HEK293 (cell line): Measurements from ENCODE around the gene STX18.
A peak's percentile ranks its signal among the peaks of the same experiment; 100 is the strongest.

Source experiments
- CTCF ChIA-PET: fragments of 350-600 bp; formaldehyde crosslinking; extraction: SDS; loops from one replicate; lab custom pipeline; 2021; ENCODE audit warnings: antibody characterized with exemption; lab: Yijun Ruan, JAX
- POLR2A ChIA-PET: fragments of 300-600 bp; formaldehyde crosslinking; extraction: SDS; loops from one replicate; lab custom pipeline; 2020; ENCODE audit warnings: antibody characterized with exemption, inconsistent platforms; lab: Yijun Ruan, JAX
- H3K27ac ChIP-seq: fragments of 200-500 bp; sonication (Bioruptor generic); 2 replicates; pipeline ENCODE4 v1.5.1; 2014; ENCODE audit warnings: low read depth, low read length, control low read depth, inconsistent platforms; ENCODE audit errors: extremely low read depth
- H3K36me3 ChIP-seq, 2 experiments: fragments of 200-500 bp in 1 of 2; sonication (Bioruptor generic) in 1 of 2; 1 replicate in 1 of 2; 2 replicates in 1 of 2; pipeline ENCODE4 v1.5.1; 2014 to 2017; ENCODE audit warnings: inconsistent platforms in 2 of 2, low read length in 2 of 2; ENCODE audit not compliant: control insufficient read depth in 2 of 2, insufficient read depth in 1 of 2
- H3K4me1 ChIP-seq: fragments of 200-500 bp; sonication (Bioruptor generic); 2 replicates; pipeline ENCODE4 v1.5.1; 2014; ENCODE audit warnings: mild to moderate bottlenecking, low read length, inconsistent platforms; ENCODE audit not compliant: control insufficient read depth, insufficient read depth
- H3K4me3 ChIP-seq: 2 replicates; pipeline ENCODE4 v1.5.1; 2011; ENCODE audit warnings: low read depth, mild to moderate bottlenecking, control low read depth, low read length, moderate library complexity
- H3K9me3 ChIP-seq: fragments of 200-500 bp; sonication (Bioruptor generic); 2 replicates; pipeline ENCODE4 v1.5.1; 2014; ENCODE audit warnings: low read depth, low read length, inconsistent platforms; ENCODE audit not compliant: control insufficient read depth, insufficient read depth
- BCL11A ChIP-seq: fragments of 450-650 bp; formaldehyde crosslinking; IDR thresholded peaks from 2 replicates; pipeline ENCODE4 v1.5.1; 2016; ENCODE audit warnings: low read depth, missing biosample characterization, missing genetic modification characterization
- IKZF3 ChIP-seq: fragments of 450-650 bp; IDR thresholded peaks from 2 replicates; pipeline ENCODE4 v1.5.0; 2018; ENCODE audit warnings: missing biosample characterization, mild to moderate bottlenecking, missing genetic modification characterization, moderate library complexity
- MYNN ChIP-seq: fragments of 450-650 bp; formaldehyde crosslinking; IDR thresholded peaks from 2 replicates; pipeline ENCODE4 v1.5.1; 2016; ENCODE audit warnings: missing biosample characterization, missing genetic modification characterization, borderline replicate concordance
- OVOL3 ChIP-seq: fragments of 450-650 bp; formaldehyde crosslinking; IDR thresholded peaks from 2 replicates; pipeline ENCODE4 v1.5.1; 2016; ENCODE audit warnings: missing biosample characterization, missing genetic modification characterization
- PRDM1 ChIP-seq: fragments of 450-650 bp; formaldehyde crosslinking; IDR thresholded peaks from 2 replicates; pipeline ENCODE4; 2016; ENCODE audit warnings: missing biosample characterization, missing genetic modification characterization
- SETDB1 ChIP-seq: IDR thresholded peaks from one replicate; pipeline ENCODE4 v1.6.1; 2017; ENCODE audit warnings: mild to moderate bottlenecking, low read length, moderate library complexity, mixed read lengths; ENCODE audit not compliant: insufficient read length
- YY1 ChIP-seq: fragments of 450-650 bp; formaldehyde crosslinking; IDR thresholded peaks from 2 replicates; pipeline ENCODE4 v1.5.1; 2018; ENCODE audit warnings: missing biosample characterization, missing genetic modification characterization
- ZBTB20 ChIP-seq: fragments of 450-650 bp; formaldehyde crosslinking; IDR thresholded peaks from 2 replicates; pipeline ENCODE4 v1.5.1; 2016; ENCODE audit warnings: missing biosample characterization, missing genetic modification characterization
- ZBTB48 ChIP-seq: fragments of 450-650 bp; formaldehyde crosslinking; IDR thresholded peaks from 2 replicates; pipeline ENCODE4 v1.5.1; 2016; ENCODE audit warnings: missing biosample characterization, missing genetic modification characterization
- ZNF10 ChIP-seq: fragments of 450-650 bp; formaldehyde crosslinking; IDR thresholded peaks from 2 replicates; pipeline ENCODE4 v1.5.1; 2017; ENCODE audit warnings: missing biosample characterization, missing genetic modification characterization
- ZNF24 ChIP-seq: fragments of 450-650 bp; formaldehyde crosslinking; IDR thresholded peaks from 2 replicates; pipeline ENCODE4 v1.5.1; 2016; ENCODE audit warnings: missing biosample characterization, missing genetic modification characterization
- ZNF266 ChIP-seq: fragments of 450-650 bp; formaldehyde crosslinking; IDR thresholded peaks from 2 replicates; pipeline ENCODE4 v1.5.1; 2016; ENCODE audit warnings: missing biosample characterization, missing genetic modification characterization, low read depth
- ZNF335 ChIP-seq: fragments of 450-650 bp; formaldehyde crosslinking; conservative IDR thresholded peaks from 2 replicates; pipeline ENCODE4 v1.5.1; 2016; ENCODE audit warnings: missing biosample characterization, missing genetic modification characterization
- ZNF341 ChIP-seq: fragments of 450-650 bp; formaldehyde crosslinking; IDR thresholded peaks from 2 replicates; pipeline ENCODE4; 2016; ENCODE audit warnings: low read depth, missing biosample characterization, missing genetic modification characterization
- ZNF37A ChIP-seq: fragments of 450-650 bp; IDR thresholded peaks from 2 replicates; pipeline ENCODE4 v1.5.1; 2018; ENCODE audit warnings: missing biosample characterization, missing genetic modification characterization
- ZNF473 ChIP-seq: fragments of 450-650 bp; formaldehyde crosslinking; IDR thresholded peaks from 2 replicates; pipeline ENCODE4 v1.5.1; 2017; ENCODE audit warnings: missing biosample characterization, missing genetic modification characterization
- ZNF521 ChIP-seq: fragments of 450-650 bp; formaldehyde crosslinking; IDR thresholded peaks from 2 replicates; pipeline ENCODE4 v1.5.1; 2017; ENCODE audit warnings: missing biosample characterization, mild to moderate bottlenecking, missing genetic modification characterization
- ZNF544 ChIP-seq: fragments of 450-650 bp; formaldehyde crosslinking; IDR thresholded peaks from 2 replicates; pipeline ENCODE4 v1.5.0; 2017; ENCODE audit warnings: missing biosample characterization, missing genetic modification characterization
- ZNF670 ChIP-seq: fragments of 450-650 bp; formaldehyde crosslinking; IDR thresholded peaks from 2 replicates; pipeline ENCODE4 v1.5.1; 2016; ENCODE audit warnings: missing biosample characterization, missing genetic modification characterization, low read depth
- TF ChIP-seq, protein P1 (sequence below): fragments of 450-650 bp; formaldehyde crosslinking; IDR thresholded peaks from 2 replicates; pipeline ENCODE4 v1.5.1; 2017; ENCODE audit warnings: missing biosample characterization, missing genetic modification characterization
- TF ChIP-seq, protein P2 (sequence below): fragments of 450-650 bp; formaldehyde crosslinking; IDR thresholded peaks from 2 replicates; pipeline ENCODE4 v1.5.1; 2016; ENCODE audit warnings: missing biosample characterization, missing genetic modification characterization
- TF ChIP-seq, protein P3 (sequence below): fragments of 450-650 bp; formaldehyde crosslinking; IDR thresholded peaks from 2 replicates; pipeline ENCODE4 v1.5.1; 2017; ENCODE audit warnings: missing biosample characterization, missing genetic modification characterization

Gene STX18

DNA sequence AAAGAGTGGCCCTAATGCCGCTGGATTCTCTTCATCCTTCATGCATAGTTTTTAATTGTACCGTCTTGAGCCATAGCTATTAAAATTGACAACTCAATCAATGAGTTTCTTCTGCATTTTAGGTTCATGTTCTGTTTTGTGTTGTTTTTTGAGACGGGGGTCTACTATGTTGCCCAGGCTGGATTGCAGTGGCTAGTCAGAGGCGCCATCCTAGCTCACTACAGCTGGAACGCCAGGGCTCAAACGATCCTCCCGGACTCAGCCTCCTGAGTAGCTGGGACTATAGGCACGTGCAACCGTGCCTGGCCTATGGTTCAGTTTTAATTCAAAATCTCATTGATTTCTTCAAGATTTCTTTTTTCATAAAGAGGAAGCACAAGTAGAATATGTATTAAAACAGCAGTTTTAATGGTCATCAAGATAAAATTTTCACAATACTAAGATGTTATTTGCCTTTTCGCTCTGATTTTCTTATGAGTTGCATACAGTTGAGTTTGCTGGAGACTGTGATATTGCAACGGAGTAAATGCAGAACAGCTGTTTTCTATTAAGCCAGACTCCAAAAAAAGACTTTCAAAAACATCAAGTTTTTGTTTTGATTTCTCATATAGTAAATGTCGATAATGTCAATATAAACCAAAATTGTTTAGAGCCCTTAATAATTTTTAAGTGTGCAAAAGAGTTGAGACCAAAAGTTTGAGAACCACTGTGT, 1.1 kb upstream of the STX18 start:
- CTCF ChIA-PET: interaction anchor here (0.6 to 2.1 kb wide), 2 partner anchors 23 to 29 kb away, joined by 4 to 9 read pairs; no protein-coding TSS in a partner anchor
- no peaks in the 10 kb centered on the region for H3K9me3 ChIP-seq
- peak overlapping the region; percentile 94 for H3K4me3 ChIP-seq
- 0 out of 2 replicates have a peak, but pooled peaks cover 3% of the 10 kb centered on the region for H3K4me1 ChIP-seq
- TF ChIP-seq ZBTB20 (tag by site-specific recombination): no peak
- no peak for TF ChIP-seq MYNN (tag by site-specific recombination)
- no peak for TF ChIP-seq ZNF266 (tag by site-specific recombination)
- TF ChIP-seq, protein P1, sequence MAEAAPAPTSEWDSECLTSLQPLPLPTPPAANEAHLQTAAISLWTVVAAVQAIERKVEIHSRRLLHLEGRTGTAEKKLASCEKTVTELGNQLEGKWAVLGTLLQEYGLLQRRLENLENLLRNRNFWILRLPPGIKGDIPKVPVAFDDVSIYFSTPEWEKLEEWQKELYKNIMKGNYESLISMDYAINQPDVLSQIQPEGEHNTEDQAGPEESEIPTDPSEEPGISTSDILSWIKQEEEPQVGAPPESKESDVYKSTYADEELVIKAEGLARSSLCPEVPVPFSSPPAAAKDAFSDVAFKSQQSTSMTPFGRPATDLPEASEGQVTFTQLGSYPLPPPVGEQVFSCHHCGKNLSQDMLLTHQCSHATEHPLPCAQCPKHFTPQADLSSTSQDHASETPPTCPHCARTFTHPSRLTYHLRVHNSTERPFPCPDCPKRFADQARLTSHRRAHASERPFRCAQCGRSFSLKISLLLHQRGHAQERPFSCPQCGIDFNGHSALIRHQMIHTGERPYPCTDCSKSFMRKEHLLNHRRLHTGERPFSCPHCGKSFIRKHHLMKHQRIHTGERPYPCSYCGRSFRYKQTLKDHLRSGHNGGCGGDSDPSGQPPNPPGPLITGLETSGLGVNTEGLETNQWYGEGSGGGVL (tag by site-specific recombination): no peak
- TF ChIP-seq ZNF335 (tag by site-specific recombination): peak; percentile 25; the same call in 1 of the 2 replicates
- TF ChIP-seq ZNF670 (tag by site-specific recombination): no peak
- no peak for TF ChIP-seq OVOL3 (tag by site-specific recombination)
- TF ChIP-seq, protein P2, sequence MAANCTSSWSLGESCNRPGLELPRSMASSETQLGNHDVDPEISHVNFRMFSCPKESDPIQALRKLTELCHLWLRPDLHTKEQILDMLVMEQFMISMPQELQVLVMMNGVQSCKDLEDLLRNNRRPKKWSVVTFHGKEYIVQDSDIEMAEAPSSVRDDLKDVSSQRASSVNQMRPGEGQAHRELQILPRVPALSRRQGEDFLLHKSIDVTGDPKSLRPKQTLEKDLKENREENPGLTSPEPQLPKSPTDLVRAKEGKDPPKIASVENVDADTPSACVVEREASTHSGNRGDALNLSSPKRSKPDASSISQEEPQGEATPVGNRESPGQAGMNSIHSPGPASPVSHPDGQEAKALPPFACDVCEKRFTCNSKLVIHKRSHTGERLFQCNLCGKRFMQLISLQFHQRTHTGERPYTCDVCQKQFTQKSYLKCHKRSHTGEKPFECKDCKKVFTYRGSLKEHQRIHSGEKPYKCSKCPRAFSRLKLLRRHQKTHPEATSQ (tag by site-specific recombination): no peak
- no peak for TF ChIP-seq ZNF544
- TF ChIP-seq, all 188 proteins: peak for 1
- POLR2A ChIA-PET: no interaction called here
- Histone ChIP-seq H3K27ac (no peak overlapping the region), H3K36me3 (peaks cover 0 to 24% of the 10 kb centered on the region in 2 experiments; a peak in 1 of 3 replicates)

DNA sequence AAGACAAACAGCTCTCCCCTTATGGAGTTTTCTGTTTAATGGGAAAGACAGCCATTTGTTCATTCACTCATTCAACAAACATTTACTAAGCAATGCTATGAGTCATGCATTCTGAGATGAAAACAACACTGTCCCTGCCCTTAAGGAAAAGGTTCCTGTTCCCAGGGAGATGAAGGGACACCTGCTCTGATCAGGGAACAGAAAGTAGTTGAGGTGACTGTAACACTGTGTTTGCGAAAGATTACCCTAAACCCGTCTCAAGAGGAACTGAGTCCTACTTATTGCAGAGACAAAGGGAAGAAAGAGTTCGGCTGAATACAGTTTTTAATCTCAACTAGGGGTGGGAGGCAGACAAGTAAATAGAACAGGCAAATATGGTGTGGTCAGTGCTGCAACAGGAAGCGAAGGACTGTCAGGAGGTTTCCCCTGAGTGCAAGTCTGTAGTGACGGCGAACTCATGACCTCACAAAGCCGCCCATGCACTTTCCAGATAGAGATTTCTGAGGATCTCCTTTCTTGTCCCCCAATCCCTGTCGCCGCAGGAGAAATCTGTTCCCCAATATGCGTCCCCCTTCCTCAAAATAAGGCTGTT, 712 bp downstream of the STX18 start:
- TF ChIP-seq ZBTB48: peak; percentile 27; the same call in 1 of the 2 replicates
- no peak for TF ChIP-seq ZNF37A (tag by site-specific recombination)
- TF ChIP-seq BCL11A: no peak
- TF ChIP-seq ZNF521 (tag by site-specific recombination): no peak
- TF ChIP-seq YY1 (tag by site-specific recombination): no peak
- TF ChIP-seq ZNF473 (tag by site-specific recombination): no peak
- TF ChIP-seq ZNF10 (tag by site-specific recombination): 0 out of 2 replicates have a peak, but pooled peaks have one; percentile 34
- TF ChIP-seq IKZF3 (tag by site-specific recombination): no peak
- TF ChIP-seq ZNF341 (tag by site-specific recombination): 0 out of 2 replicates have a peak, but pooled peaks have one; percentile 7
- TF ChIP-seq, protein P3, sequence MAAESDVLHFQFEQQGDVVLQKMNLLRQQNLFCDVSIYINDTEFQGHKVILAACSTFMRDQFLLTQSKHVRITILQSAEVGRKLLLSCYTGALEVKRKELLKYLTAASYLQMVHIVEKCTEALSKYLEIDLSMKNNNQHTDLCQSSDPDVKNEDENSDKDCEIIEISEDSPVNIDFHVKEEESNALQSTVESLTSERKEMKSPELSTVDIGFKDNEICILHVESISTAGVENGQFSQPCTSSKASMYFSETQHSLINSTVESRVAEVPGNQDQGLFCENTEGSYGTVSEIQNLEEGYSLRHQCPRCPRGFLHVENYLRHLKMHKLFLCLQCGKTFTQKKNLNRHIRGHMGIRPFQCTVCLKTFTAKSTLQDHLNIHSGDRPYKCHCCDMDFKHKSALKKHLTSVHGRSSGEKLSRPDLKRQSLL (tag by site-specific recombination): no peak
- peak; percentile 54; the same call in 1 of the 2 replicates for TF ChIP-seq PRDM1 (tag by site-specific recombination)
- no peak for TF ChIP-seq ZNF266 (tag by site-specific recombination)
- peak; percentile 78; the same call in 1 of the 2 replicates for TF ChIP-seq ZNF24 (tag by site-specific recombination)
- no peak for TF ChIP-seq SETDB1
- 0 out of 2 replicates have a peak, but pooled peaks cover 3% of the 10 kb centered on the region for H3K4me1 ChIP-seq
- H3K36me3 ChIP-seq: peaks cover 0 to 10% of the 10 kb centered on the region in 2 experiments; a peak in 1 of 3 replicates
- peak overlapping the region; percentile 94 for H3K4me3 ChIP-seq
- ChIA-PET CTCF (interaction anchor here (1.2 kb wide), 1 partner anchor 8 kb away, joined by 4 read pairs; no protein-coding TSS in a partner anchor), POLR2A (no interaction called here)
- no peaks in the 10 kb centered on the region for H3K9me3 ChIP-seq
- H3K27ac ChIP-seq: no peak overlapping the region; the same call in 1 of the 2 replicates
